GM12801 (cell line): ENCODE results near the gene TNRC18.

Experiments used
- CTCF ChIP-seq: IDR thresholded peaks from one replicate; pipeline ENCODE4 v1.5.1; 2011; ENCODE audit warnings: control low read depth; ENCODE audit not compliant: insufficient read length; ENCODE audit errors: extremely low read depth

TNRC18 gene

GRCh38 chr7:5448378-5449037, 24.9 kb upstream of the TNRC18 start:
- TF ChIP-seq CTCF: no peak

- no peak for TF ChIP-seq CTCF
Observed at GRCh38 chr7:5445981-5446594, 22.5 kb upstream of the TNRC18 start.

- TF ChIP-seq CTCF: no peak
Observed at GRCh38 chr7:5443678-5444077, 20.0 kb upstream of the TNRC18 start.

- TF ChIP-seq CTCF: no peak
Observed at GRCh38 chr7:5442757-5443305, 19.2 kb upstream of the TNRC18 start.

GRCh38 chr7:5441840-5442503, 18.3 kb upstream of the TNRC18 start:
- no peak for TF ChIP-seq CTCF

- TF ChIP-seq CTCF: no peak
Observed at GRCh38 chr7:5439572-5440496, 16.2 kb upstream of the TNRC18 start.

GRCh38 chr7:5439209-5439571, 15.6 kb upstream of the TNRC18 start:
- TF ChIP-seq CTCF: no peak
